Measurements from ENCODE around the gene SIPA1L3. TPM values are rescaled to one million over a fixed set of nuclear protein-coding genes. Genes with fewer than 3 reads are reported as not detected.

Gene SIPA1L3
- total and polyA plus RNA-seq, 2 experiments from 2014 or later = 15.7 to 54.1 TPM

GRCh38 chr19:37909661-37910199, 2.7 kb downstream of the SIPA1L3 start:
- Histone ChIP-seq H3K27ac (ENCODE audit: low read depth) (peak overlapping the region; percentile 39; the same call in 1 of the 2 replicates), H3K27me3 (ENCODE audit: insufficient read depth) (no peaks in the 10 kb centered on the region), H3K36me3 (ENCODE audit: insufficient read depth) (no peaks in the 10 kb centered on the region), H3K4me2 (peak overlapping the region; percentile 67; the same call in 1 of the 2 replicates), H3K79me2 (replicated peaks; ENCODE audit: insufficient read depth) (peaks cover 72% of the 10 kb centered on the region), H2AFZ (no peak overlapping the region), H3F3A (replicated peaks; ENCODE audit: low read depth) (peaks cover 13% of the 10 kb centered on the region; the same call in 1 of the 2 replicates), H4K20me1 (replicated peaks; ENCODE audit: insufficient read depth) (no peaks in the 10 kb centered on the region; the same call in none of the 2 replicates), H3K4me3 (0 out of 2 replicates have a peak overlapping the region, but pooled peaks have one; percentile 16), H3K4me1 (ENCODE audit: insufficient read depth) (peaks cover 40% of the 10 kb centered on the region), H3K9me2 (ENCODE audit: insufficient read depth) (no peaks in the 10 kb centered on the region)
- Mint-ChIP-seq H3K9me3 (no peaks in the 10 kb centered on the region), H3K36me3 (ENCODE audit: low read depth) (peaks cover 3% of the 10 kb centered on the region; the same call in 1 of the 3 replicates), H3K4me1 (peaks cover 48% of the 10 kb centered on the region), H3K27ac (no peak overlapping the region), H3K4me3 (no peak overlapping the region), H3K27me3 (ENCODE audit: insufficient read depth, low read depth, poor library complexity) (peaks cover 2% of the 10 kb centered on the region)
- TF ChIP-seq POLR2AphosphoS5 (IDR thresholded peaks at IDR 0.05; ENCODE audit: low read depth) (no peak), CREB1 (CRISPR knock-in tag; IDR thresholded peaks at IDR 0.05; ENCODE audit: low read depth) (no peak), EZH2 (IDR thresholded peaks at IDR 0.05; ENCODE audit: low read depth, unreplicated experiment) (no peak), EZH2phosphoT487 (IDR thresholded peaks at IDR 0.05; ENCODE audit: unreplicated experiment) (no peak), NANOG (IDR thresholded peaks at IDR 0.05; ENCODE audit: borderline replicate concordance) (no peak), ZNF331 (CRISPR knock-in tag; IDR thresholded peaks at IDR 0.05; ENCODE audit: low read depth) (no peak), ZNF462 (CRISPR knock-in tag; IDR thresholded peaks at IDR 0.05) (no peak), STAT1 (IDR thresholded peaks at IDR 0.05; ENCODE audit: unreplicated experiment) (no peak), ZNF114 (CRISPR knock-in tag; IDR thresholded peaks at IDR 0.05) (no peak), JUNB (IDR thresholded peaks at IDR 0.05; ENCODE audit: unreplicated experiment) (no peak)
- TF ChIP-seq, protein P1, sequence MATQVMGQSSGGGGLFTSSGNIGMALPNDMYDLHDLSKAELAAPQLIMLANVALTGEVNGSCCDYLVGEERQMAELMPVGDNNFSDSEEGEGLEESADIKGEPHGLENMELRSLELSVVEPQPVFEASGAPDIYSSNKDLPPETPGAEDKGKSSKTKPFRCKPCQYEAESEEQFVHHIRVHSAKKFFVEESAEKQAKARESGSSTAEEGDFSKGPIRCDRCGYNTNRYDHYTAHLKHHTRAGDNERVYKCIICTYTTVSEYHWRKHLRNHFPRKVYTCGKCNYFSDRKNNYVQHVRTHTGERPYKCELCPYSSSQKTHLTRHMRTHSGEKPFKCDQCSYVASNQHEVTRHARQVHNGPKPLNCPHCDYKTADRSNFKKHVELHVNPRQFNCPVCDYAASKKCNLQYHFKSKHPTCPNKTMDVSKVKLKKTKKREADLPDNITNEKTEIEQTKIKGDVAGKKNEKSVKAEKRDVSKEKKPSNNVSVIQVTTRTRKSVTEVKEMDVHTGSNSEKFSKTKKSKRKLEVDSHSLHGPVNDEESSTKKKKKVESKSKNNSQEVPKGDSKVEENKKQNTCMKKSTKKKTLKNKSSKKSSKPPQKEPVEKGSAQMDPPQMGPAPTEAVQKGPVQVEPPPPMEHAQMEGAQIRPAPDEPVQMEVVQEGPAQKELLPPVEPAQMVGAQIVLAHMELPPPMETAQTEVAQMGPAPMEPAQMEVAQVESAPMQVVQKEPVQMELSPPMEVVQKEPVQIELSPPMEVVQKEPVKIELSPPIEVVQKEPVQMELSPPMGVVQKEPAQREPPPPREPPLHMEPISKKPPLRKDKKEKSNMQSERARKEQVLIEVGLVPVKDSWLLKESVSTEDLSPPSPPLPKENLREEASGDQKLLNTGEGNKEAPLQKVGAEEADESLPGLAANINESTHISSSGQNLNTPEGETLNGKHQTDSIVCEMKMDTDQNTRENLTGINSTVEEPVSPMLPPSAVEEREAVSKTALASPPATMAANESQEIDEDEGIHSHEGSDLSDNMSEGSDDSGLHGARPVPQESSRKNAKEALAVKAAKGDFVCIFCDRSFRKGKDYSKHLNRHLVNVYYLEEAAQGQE (IDR thresholded peaks at IDR 0.05; ENCODE audit: unreplicated experiment) = no peak
- TF ChIP-seq, protein P2, sequence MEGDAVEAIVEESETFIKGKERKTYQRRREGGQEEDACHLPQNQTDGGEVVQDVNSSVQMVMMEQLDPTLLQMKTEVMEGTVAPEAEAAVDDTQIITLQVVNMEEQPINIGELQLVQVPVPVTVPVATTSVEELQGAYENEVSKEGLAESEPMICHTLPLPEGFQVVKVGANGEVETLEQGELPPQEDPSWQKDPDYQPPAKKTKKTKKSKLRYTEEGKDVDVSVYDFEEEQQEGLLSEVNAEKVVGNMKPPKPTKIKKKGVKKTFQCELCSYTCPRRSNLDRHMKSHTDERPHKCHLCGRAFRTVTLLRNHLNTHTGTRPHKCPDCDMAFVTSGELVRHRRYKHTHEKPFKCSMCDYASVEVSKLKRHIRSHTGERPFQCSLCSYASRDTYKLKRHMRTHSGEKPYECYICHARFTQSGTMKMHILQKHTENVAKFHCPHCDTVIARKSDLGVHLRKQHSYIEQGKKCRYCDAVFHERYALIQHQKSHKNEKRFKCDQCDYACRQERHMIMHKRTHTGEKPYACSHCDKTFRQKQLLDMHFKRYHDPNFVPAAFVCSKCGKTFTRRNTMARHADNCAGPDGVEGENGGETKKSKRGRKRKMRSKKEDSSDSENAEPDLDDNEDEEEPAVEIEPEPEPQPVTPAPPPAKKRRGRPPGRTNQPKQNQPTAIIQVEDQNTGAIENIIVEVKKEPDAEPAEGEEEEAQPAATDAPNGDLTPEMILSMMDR (conservative IDR thresholded peaks at IDR 0.05; ENCODE audit: low read depth in 2 of 2) = no peak
- TF ChIP-seq, protein P3, sequence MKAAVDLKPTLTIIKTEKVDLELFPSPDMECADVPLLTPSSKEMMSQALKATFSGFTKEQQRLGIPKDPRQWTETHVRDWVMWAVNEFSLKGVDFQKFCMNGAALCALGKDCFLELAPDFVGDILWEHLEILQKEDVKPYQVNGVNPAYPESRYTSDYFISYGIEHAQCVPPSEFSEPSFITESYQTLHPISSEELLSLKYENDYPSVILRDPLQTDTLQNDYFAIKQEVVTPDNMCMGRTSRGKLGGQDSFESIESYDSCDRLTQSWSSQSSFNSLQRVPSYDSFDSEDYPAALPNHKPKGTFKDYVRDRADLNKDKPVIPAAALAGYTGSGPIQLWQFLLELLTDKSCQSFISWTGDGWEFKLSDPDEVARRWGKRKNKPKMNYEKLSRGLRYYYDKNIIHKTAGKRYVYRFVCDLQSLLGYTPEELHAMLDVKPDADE (IDR thresholded peaks at IDR 0.05) = no peak
- ATAC-seq = no peak
- no peak for DNase-seq (ENCODE audit: low spot score)

All from GM23338 (cell line).